GM21619 (cell line): ENCODE results near the gene SPDYE8.
"Not testable (repeated sequence)": the region's sequence is repeated elsewhere in the genome, so short reads cannot be mapped to it uniquely, and the experiment has no call there.

ENCODE experiments used
- ATAC-seq: cut with Tn5 transposase; IDR thresholded peaks from one replicate; pipeline ENCODE4 v1.9.1; 2021; ENCODE audit not compliant: unreplicated experiment

SPDYE8 gene

GRCh38 chr7:73029666-73030065 is at the start of gene SPDYE8:
TSS of gene SPDYE8 (minus strand) at chr7:73029766. CDS start at chr7:73027966, 1,800 bp downstream.
- ATAC-seq: not testable (repeated sequence)

DNA sequence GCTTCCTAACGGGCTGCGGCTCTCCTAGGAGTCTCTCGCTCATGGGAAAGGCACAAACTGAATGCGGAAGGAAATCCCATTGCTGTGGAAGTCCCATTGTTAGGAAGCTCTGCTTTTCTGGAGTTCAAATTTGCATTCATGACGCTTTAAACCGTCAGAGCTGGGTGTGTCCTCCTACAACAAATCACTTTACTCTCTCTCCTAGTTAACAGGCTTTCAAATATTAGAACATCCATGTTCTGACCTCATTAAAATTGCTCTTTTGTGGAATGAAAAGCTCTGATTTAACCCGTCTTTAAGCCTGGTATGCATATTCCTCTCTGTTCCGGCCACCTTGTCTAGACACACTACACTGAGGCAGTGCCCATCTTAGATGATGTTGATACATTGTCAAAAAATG is 28.2 kb upstream of the SPDYE8 start, which contains the start of gene SPDYE11:
Gene SPDYE11, minus strand, starts transcription at position 101 of the 400 bp plus-strand sequence. CDS start 1,800 bp downstream, outside the sequence.
- ATAC-seq: not testable (repeated sequence)

DNA sequence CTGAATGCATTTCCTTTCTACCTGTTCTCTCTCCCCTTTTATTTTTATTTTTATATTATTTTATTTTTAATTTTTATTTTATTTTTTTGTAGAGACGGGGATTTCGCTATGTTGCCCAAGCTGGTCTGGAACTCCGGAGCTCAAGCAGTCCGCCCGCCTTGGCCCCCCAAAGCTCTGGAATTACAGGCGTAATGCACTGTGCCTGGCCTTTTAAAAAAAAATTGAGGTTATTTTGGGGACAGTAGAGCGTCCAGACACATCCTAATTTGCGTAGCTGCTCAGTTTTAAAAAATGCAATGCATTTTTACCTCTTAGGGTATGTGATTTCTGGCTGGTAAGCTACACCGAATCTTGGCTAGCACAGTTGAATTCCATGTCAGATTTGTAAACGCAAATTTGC is 23.1 kb downstream of the SPDYE8 start:
- ATAC-seq: not testable (repeated sequence)

GRCh38 chr7:73005693-73006447 is 23.7 kb downstream of the SPDYE8 start:
- ATAC-seq: peak; percentile 79

DNA sequence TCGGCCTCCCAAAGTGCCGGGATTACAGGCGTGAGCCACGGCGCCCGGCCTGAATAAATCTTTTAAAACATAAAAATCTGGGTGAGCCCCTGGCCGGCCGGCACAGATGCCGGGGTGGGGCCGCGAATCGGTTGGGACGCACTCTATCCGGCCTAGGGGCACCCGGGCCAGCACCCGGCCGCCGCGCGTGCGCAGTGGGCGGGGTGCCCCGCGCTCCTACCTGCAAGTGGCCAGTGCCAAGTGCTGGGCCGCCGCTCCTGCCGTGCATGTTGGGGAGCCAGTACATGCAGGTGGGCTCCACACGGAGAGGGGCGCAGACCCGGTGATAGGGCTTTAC is 24.2 kb downstream of the SPDYE8 start:
- ATAC-seq: peak; percentile 72

GRCh38 chr7:72997887-72998468 is 31.6 kb downstream of the SPDYE8 start:
- not testable (repeated sequence) for ATAC-seq

GRCh38 chr7:72997447-72997846 is 32.1 kb downstream of the SPDYE8 start:
- not testable (repeated sequence) for ATAC-seq

- not testable (repeated sequence) for ATAC-seq
Observed at GRCh38 chr7:72995484-72995883, 34.1 kb downstream of the SPDYE8 start.

DNA sequence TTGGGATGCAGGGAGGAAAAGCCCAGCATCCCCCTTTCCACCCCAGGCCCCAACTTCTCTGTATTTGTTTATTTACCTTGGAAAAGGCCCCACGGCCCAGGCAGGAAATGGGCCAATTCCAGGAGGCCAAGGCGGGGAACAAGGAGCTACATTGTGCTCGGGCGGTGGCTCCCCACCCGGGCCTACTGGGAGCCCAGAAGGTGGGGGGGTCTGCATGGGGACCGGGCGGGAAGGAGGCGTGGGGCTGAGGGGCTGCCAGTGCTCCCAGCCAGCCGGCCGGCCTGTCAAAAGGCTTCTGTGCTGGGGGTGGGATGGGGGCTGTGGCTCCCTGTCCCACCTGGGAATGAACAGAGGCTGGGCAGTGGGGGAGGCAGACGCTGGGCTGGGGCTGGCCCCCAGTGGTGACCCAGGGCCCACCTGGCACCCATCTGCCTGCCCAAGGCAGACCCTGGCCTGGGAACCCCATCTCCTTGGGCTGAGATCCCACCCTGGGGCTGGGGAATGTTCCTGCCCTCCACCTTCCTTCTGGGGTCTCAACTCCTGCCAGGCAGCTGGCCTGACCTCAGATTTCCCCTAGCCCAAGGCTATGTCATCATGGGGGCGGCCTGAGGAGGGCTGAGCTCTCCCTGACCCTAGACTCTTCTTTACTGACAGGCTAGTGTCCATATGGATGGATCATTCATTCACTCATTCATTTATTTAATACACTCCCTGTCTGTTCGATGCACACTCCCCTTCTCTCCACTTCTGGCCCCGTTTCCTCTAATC is 39.2 kb downstream of the SPDYE8 start:
- not testable (repeated sequence) for ATAC-seq

GRCh38 chr7:72982084-72982483 is 47.5 kb downstream of the SPDYE8 start:
- ATAC-seq: not testable (repeated sequence)

DNA sequence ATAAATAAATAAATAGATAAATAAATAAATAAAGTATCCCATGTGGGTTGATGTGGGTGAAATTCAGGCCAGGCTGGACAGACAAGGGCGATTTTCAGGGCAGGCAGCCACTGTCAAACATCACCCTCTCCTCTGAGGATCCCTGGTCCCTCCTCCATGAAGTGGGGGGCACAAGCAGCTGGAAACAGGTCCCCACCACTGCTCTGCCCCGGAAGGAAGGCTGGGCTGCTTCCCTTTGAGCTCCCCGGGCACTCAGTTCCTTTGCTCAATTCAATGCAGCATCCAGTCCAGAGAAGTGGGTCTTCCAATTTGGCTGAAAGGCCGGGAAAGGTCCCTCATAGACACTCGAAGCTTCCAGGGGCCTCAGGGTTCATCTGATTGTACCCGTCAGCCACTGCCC is 49.2 kb downstream of the SPDYE8 start:
- not testable (repeated sequence) for ATAC-seq

DNA sequence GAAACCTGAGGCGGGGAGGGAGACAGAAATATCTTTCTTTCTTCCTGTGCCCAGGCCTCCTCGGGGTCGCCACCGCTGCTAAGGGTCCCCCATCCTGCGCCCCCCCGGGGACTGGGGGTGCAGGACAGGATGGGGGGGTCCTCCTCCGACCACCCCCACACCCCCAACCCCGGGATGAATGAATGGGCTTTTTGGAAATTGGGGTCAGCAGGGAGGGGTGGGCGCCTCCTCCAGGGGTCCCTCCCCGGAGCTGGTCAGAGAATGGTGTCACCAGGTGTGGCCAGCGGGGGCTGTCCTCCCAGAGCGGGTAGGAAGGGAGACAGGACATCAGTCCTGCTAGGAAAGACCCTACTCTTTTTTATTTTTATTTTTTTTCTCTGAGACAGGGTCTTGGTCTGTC is 53.1 kb downstream of the SPDYE8 start:
- ATAC-seq: not testable (repeated sequence)

DNA sequence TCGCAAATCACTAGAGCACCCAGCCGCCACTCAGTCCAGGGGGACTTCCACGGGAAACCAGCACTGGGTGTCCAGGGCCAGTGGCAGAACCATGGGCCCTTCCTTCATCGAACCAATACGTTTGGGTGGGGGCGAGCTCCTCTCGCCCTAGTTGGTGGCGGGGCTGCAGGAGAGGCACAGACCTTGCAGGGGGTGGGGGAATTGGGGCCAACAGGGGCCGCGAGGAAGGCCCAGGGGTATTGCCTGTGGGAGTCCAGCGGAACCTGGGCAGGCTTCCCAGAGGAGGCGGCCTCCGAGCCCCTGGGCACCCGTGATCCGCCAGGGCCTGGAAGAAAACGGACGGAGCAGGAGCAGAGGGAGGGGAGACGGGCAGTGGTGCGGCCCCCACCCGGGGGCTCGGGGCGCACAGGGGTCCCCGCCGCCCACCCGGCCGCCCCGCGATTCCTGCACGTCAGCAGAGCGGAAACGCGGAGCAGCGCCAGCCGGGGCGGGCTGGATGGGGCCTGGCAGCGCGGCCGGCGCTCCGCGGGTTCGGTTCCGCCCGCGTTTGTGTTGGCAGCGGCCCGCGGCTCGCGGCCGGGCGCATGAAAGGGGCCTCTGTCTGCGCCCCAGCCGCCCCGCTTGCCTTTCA is 53.8 kb downstream of the SPDYE8 start:
- ATAC-seq: not testable (repeated sequence)

- not testable (repeated sequence) for ATAC-seq
Observed at GRCh38 chr7:72974781-72975180, 54.8 kb downstream of the SPDYE8 start.

GRCh38 chr7:72971505-72971904 is 58.1 kb downstream of the SPDYE8 start:
- ATAC-seq: not testable (repeated sequence)
